ENCODE data around the gene PREB. TPM values are rescaled to one million over a fixed set of nuclear protein-coding genes. Genes with fewer than 3 reads are reported as not detected.

Gene PREB
- total and polyA plus RNA-seq, 2 of the 13 experiments (the other 11 are each of a cell fraction or from before 2014, with no cell fraction given): 112 to 192 TPM

DNA sequence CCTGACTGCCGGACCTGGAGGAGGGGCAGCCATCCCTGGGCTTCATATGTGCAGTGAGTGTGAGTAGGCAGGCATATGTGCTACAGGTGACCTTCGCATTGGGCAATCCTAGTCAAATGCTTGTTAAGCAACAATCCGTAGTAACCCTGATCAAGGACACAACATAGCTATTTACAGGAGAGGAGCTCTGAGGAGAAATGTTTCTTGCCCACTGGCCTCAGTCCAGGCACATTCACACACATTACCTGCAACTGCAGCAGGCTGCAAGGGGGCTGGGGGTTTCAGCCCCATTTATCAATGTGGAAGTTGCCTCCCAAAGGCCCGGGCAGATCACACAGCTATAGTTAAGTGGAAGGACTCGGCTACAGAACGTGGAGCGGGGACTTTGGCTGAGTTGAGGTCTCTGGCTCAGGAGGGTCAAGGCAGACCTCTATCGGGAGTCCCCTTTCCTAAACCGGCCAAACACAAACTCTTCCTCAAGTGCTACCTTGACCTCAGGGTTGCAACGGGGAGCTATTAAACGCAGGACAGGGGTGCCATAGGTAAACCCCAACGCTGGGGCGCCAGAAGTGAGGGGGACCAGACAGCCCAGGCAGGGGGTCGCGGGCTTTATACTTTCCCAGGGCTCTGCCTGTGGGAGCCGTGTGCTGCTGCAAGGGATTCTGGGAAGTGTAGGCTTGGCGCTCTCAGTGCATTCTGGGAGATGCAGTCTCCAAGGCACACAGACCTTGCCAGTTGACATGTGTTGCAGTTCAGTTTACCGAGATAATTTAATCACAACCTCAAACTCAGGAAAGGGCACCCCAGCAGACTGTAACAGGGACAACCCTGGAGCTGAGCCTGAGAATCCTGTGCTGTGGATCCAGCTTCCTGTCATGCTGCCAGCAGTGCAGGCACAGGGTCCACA is 38.4 kb downstream of the PREB start (continued):
- TF ChIP-seq, protein P1, sequence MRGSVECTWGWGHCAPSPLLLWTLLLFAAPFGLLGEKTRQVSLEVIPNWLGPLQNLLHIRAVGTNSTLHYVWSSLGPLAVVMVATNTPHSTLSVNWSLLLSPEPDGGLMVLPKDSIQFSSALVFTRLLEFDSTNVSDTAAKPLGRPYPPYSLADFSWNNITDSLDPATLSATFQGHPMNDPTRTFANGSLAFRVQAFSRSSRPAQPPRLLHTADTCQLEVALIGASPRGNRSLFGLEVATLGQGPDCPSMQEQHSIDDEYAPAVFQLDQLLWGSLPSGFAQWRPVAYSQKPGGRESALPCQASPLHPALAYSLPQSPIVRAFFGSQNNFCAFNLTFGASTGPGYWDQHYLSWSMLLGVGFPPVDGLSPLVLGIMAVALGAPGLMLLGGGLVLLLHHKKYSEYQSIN (CRISPR knock-in tag; IDR thresholded peaks at IDR 0.05; ENCODE audit: borderline replicate concordance): no peak; the same call in 1 of the 2 replicates
- TF ChIP-seq MAZ (IDR thresholded peaks at IDR 0.05; ENCODE audit: borderline replicate concordance, low read depth, low read length): peak; percentile 59; the same call in 1 of the 2 replicates
- TF ChIP-seq MAZ (CRISPR knock-in tag; IDR thresholded peaks at IDR 0.05; ENCODE audit: low read depth): peak; percentile 63; the same call in 1 of the 2 replicates
- 0 out of 2 replicates have a peak, but pooled peaks have one; percentile 35 for TF ChIP-seq NR2F2 (IDR thresholded peaks at IDR 0.05; ENCODE audit: borderline replicate concordance, low read depth)
- peak; percentile 13 for TF ChIP-seq XRCC5 (optimal IDR thresholded peaks at IDR 0.05; ENCODE audit: low read length)
- TF ChIP-seq, protein P2, sequence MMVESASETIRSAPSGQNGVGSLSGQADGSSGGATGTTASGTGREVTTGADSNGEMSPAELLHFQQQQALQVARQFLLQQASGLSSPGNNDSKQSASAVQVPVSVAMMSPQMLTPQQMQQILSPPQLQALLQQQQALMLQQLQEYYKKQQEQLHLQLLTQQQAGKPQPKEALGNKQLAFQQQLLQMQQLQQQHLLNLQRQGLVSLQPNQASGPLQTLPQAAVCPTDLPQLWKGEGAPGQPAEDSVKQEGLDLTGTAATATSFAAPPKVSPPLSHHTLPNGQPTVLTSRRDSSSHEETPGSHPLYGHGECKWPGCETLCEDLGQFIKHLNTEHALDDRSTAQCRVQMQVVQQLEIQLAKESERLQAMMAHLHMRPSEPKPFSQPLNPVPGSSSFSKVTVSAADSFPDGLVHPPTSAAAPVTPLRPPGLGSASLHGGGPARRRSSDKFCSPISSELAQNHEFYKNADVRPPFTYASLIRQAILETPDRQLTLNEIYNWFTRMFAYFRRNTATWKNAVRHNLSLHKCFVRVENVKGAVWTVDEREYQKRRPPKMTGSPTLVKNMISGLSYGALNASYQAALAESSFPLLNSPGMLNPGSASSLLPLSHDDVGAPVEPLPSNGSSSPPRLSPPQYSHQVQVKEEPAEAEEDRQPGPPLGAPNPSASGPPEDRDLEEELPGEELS (CRISPR knock-in tag; IDR thresholded peaks at IDR 0.05): peak; percentile 98
- TF ChIP-seq MTA1 (CRISPR knock-in tag; IDR thresholded peaks at IDR 0.05; ENCODE audit: borderline replicate concordance): peak; percentile 69; the same call in 1 of the 2 replicates
- peak; percentile 90 for TF ChIP-seq KDM3A (CRISPR knock-in tag; IDR thresholded peaks at IDR 0.05; ENCODE audit: low read depth)
- TF ChIP-seq, protein P3, sequence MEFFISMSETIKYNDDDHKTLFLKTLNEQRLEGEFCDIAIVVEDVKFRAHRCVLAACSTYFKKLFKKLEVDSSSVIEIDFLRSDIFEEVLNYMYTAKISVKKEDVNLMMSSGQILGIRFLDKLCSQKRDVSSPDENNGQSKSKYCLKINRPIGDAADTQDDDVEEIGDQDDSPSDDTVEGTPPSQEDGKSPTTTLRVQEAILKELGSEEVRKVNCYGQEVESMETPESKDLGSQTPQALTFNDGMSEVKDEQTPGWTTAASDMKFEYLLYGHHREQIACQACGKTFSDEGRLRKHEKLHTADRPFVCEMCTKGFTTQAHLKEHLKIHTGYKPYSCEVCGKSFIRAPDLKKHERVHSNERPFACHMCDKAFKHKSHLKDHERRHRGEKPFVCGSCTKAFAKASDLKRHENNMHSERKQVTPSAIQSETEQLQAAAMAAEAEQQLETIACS (CRISPR knock-in tag; IDR thresholded peaks at IDR 0.05): peak; percentile 42; the same call in 1 of the 2 replicates
- TF ChIP-seq, protein P4, sequence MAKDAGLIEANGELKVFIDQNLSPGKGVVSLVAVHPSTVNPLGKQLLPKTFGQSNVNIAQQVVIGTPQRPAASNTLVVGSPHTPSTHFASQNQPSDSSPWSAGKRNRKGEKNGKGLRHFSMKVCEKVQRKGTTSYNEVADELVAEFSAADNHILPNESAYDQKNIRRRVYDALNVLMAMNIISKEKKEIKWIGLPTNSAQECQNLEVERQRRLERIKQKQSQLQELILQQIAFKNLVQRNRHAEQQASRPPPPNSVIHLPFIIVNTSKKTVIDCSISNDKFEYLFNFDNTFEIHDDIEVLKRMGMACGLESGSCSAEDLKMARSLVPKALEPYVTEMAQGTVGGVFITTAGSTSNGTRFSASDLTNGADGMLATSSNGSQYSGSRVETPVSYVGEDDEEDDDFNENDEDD (CRISPR knock-in tag; IDR thresholded peaks at IDR 0.05; ENCODE audit: borderline replicate concordance): peak; percentile 67; the same call in 1 of the 2 replicates
- no peak for TF ChIP-seq PTBP1 (IDR thresholded peaks at IDR 0.05; ENCODE audit: low read depth, low read length, poor library complexity, severe bottlenecking)
- peak; percentile 91 for TF ChIP-seq ZNF558 (CRISPR knock-in tag; IDR thresholded peaks at IDR 0.05; ENCODE audit: borderline replicate concordance)
- peak; percentile 54; the same call in 1 of the 2 replicates for TF ChIP-seq SIX1 (CRISPR knock-in tag; IDR thresholded peaks at IDR 0.05; ENCODE audit: borderline replicate concordance)
- TF ChIP-seq ZNF296 (CRISPR knock-in tag; conservative IDR thresholded peaks at IDR 0.05): 0 out of 2 replicates have a peak, but pooled peaks have one; percentile 71
- TF ChIP-seq, protein P5, sequence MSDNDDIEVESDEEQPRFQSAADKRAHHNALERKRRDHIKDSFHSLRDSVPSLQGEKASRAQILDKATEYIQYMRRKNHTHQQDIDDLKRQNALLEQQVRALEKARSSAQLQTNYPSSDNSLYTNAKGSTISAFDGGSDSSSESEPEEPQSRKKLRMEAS (IDR thresholded peaks at IDR 0.05): peak; percentile 91
- peak; percentile 85 for TF ChIP-seq ELF3 (CRISPR knock-in tag; IDR thresholded peaks at IDR 0.05)
- no peak for TF ChIP-seq TEAD2 (CRISPR knock-in tag; IDR thresholded peaks at IDR 0.05)
- TF ChIP-seq, protein P6, sequence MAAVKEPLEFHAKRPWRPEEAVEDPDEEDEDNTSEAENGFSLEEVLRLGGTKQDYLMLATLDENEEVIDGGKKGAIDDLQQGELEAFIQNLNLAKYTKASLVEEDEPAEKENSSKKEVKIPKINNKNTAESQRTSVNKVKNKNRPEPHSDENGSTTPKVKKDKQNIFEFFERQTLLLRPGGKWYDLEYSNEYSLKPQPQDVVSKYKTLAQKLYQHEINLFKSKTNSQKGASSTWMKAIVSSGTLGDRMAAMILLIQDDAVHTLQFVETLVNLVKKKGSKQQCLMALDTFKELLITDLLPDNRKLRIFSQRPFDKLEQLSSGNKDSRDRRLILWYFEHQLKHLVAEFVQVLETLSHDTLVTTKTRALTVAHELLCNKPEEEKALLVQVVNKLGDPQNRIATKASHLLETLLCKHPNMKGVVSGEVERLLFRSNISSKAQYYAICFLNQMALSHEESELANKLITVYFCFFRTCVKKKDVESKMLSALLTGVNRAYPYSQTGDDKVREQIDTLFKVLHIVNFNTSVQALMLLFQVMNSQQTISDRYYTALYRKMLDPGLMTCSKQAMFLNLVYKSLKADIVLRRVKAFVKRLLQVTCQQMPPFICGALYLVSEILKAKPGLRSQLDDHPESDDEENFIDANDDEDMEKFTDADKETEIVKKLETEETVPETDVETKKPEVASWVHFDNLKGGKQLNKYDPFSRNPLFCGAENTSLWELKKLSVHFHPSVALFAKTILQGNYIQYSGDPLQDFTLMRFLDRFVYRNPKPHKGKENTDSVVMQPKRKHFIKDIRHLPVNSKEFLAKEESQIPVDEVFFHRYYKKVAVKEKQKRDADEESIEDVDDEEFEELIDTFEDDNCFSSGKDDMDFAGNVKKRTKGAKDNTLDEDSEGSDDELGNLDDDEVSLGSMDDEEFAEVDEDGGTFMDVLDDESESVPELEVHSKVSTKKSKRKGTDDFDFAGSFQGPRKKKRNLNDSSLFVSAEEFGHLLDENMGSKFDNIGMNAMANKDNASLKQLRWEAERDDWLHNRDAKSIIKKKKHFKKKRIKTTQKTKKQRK (IDR thresholded peaks at IDR 0.05; ENCODE audit: low read length): no peak
- peak; percentile 94 for TF ChIP-seq CCDC6 (CRISPR knock-in tag; IDR thresholded peaks at IDR 0.05)

All from HepG2 (cell line).